ENCODE results near the gene HOXB7.

The HOXB7 gene

DNA sequence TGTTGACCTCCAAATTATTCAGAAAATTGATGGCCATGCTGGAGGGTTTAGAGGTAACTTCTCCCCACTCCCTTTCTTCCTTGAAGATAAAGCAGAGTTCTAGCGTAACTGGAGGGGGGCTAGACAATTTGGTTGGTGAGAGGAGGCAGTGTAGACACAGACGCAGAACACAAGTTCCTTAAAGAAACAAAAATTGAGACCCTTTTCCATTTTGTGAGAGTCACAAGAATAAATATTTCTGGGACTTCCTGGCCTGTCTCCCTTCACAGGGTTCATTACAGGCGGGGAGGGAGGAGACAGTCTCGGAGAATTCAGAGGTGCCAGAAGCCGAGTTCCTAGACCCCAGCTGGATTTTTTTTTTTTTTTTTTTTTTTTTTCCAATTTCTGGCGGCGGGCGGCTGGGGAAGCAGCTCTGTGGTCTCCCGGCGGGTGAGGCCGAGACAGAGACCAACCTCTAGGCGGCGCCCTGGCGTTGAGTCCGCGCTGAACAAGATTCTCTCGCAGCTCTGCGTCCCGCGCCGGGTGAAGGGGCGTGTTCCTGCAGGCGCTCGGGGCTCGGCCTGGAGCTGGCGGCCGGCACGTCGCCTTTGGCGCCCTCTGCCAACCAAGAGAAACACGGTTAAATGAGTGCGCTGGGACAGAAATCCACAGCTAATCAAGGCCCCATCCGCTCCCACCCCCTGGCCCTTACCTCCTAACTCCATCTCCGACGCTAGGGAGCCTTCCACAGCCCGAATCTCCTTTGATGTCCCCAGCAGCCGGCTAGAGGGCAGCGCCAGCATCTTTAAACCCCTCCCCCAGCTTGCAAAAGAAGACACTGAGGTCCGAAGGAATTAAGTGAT, 25.6 kb upstream of the HOXB7 start:
- no peak for DNase-seq (ENCODE audit: low read depth, low spot score)

DNA sequence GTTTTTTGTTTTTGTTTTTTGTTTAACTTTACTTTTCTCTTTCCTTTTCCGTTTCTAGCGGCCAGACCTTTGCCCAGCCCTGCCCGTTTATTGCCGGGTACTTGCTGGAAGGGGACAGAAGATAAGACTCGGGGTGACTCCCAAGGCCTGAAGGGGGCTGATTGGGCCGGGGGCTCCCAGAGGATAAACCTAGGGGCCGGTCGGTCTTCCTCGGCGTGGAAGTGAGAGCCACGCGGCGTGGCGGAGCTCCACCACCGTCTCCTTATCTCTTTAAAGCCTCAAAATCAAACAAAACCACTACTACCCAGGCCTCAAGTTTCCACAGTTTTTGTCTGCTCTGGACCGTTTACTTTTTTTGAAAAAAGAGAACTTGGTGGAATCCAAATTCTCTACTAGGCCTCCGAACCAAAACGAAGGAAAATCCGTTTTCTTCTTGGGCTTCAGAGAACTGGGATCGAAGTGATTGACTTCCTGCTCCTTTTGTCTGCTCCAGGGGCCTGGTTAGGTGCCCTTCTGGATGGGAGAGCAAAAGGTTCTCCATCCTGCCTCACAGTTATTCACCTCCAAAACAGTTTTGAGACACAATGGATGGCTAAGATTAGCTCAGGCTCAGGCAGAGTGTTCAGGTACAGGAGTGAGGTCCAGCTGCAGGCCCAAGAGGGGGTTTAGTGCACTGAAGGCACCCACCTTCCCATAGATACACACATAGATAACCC, 23.8 kb upstream of the HOXB7 start:
- DNase-seq (ENCODE audit: low read depth, low spot score), result no peak

DNA sequence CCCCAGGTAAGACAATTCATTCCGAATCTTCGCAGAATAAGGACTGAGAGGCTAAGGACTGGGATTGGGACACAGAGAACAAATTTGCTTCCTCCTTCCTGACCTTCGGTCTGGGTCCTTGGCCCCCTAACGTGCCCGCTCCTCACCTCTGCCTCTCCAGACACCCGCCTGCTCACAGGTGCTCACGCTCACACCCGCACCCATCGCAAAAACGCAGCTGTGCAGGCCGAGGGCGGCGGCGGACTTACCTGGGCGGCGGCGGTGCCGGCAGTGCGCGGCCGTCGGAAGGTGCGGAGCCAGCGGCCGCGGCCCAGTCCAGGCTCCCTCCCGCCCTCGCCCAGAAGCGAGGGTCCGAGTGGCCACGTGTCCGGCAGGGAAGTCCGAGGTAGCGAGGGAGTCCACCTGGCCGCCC, 22.5 kb upstream of the HOXB7 start:
- no peak for DNase-seq (ENCODE audit: low read depth, low spot score)

DNA sequence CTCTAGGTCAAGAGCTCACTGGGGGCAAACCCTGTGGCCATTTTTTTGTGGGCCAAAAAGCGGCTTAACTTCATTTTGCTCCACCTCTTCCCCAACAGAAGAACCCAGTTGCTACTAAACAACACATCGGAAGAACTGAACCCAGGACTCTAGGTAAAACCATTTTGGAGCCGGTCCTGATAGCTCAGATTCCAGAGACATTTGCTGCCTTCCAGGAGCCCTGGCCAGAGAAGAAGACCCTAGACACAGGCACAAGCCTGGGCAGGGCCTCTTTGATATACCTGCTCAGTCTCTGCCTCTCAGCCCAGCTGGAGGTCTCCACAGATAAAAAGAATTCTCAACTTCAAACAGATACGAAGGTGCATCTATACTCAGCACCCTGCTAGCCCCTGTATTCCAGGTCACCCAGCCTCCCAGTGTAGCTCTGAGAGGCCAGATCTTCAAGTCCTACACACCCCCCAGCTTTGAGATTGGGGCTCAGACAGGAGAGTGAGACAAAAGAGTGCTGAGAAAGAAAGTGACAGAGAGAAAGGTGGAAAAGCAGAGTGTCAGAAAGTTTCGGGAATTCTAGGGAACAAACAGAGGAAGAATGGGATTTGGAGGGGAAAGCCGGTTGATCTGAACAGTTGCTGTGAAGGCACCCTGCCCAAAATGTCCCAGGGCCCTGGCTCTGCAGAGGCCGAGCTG, 21.9 kb upstream of the HOXB7 start:
- DNase-seq (ENCODE audit: low read depth, low spot score), result no peak

DNA sequence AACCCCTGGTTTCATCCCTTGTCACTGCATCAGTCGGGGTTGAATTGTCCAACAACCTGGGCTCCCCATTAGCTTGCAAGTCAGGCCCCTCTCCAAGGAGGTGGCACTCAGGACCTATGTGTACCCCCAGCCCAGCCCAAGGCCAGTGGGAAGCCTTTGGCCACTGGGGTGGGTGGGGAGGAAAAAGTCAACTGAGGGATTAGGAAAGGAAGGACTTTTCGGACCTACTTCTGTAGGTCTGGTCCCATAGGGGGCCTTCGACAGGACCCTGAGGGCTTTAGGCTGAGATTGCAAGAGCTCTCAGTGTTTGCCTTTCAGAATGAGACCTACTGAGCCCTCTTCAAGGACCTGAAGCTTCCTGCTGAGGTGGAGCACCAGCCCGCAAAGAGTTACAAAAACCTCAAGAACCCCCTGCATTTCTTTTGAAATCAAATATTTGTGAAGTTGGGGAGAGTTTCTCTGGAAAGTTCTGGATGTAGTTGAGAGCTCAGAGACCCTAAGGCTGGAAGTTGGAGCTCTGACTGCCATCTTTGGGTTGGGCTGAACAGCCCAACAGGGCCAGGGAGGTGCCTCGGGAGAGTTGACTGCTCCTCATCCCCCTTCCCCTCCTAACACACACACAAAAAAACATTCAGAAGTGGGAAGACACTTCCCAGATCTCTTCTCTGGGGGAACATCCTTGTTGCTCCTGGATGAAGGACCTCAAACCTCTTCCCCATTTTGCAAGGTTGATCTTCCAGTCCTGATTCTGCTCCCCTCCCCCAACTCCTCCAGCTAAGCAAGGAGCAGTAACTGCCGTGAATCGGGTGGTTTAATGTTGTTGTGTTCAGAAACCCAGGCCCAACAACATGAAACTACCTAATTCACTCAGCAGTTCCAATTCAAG, 21.1 kb upstream of the HOXB7 start:
- no peak for DNase-seq (ENCODE audit: low read depth, low spot score)

DNA sequence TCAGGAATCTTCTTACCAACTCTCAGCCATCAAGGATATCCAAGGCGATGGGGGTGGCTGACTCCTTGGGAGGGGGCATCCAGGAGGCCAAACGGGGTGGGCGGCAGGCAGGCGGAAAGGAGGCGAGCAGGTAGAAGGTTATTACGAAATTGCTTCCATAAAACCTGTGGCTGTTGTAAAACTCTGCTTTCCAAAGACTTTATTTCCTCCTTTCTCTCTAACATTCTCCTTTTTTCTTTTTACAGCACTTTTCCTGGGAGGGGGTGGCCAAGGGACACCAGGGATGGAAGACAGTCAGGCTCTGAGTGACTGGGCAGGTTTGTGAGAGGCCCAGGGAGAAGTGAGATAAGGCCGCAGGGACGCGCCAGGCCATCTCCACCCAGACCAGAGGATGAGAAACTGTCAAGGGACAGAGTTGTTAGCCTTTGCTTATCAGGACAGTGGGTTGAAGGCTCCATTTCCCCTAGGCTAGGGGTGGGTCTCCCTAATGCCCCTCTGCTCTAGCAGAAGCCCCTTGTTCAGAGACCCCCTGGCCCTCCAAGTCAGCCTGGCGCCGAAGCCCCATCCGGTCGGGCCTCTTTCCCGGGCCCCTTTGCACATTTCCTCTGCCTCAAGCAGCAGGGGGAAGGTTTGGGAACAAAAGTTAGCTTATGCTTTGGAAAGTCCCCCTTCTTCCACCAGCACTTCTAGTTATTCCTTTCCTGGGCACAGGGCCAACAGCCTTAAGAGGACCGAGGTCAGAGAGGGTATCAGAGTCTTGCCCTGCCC, 20.3 kb upstream of the HOXB7 start:
- no peak for DNase-seq (ENCODE audit: low read depth, low spot score)

DNA sequence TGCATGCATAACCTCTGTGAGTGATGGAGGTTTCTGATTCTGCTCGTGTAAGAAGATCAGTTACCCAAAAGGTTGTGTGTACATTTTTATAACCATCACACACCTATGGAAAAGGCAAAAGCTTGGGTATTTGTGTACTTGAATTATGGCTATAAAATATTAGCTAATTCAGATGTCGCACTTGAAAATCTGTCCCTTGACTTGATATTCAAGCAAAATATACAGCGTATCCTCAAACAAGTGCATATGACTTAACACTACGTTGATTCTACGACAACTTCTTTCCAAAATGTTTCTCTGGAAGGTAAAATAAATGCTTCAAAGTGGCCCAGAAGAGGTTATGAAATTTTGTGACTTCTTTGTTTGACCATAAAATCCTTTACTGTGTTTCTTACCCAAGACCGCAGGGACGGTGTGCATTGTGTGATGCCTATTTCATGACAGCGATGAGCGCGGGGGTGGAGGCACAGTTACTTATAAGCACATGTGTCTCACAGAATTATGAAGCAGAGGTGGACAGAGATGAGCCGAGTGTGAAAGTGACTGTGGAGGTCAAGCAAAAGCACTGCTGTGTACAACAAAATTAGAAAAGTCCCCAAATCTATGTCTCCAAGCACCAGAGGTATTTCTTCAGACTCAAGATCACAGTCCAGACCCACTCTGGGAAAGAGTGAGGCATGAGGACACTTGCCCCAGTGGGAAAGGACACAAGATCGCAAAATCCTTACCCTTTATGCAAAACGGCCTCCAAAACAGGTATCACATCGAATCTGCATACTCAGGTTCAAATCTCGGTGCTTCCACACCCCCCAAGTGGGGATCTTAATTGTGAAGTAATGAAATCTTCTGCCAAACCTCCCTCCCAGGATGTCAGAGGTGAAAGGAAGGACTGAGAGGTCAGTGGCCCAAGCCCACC, 19.4 kb upstream of the HOXB7 start:
- no peak for DNase-seq (ENCODE audit: low read depth, low spot score)

DNA sequence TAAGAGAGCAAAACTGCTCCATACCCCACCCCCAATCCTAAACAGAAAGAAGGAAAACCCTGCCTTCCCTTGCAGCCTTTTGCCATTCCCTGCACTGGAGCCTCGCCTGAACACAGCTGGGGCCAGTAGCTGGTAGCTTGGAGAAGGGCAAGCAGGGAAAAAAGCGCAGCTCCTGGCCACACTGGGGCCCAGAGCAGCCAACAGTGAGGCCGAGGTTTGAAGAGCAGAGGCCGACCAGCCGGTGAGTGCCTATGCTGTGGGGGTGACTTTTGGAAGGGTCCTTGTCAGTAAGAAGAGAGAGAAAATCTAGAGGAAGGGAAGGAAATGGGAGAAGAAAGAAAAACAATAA, 18.6 kb upstream of the HOXB7 start:
- DNase-seq (ENCODE audit: low read depth, low spot score), result no peak

DNA sequence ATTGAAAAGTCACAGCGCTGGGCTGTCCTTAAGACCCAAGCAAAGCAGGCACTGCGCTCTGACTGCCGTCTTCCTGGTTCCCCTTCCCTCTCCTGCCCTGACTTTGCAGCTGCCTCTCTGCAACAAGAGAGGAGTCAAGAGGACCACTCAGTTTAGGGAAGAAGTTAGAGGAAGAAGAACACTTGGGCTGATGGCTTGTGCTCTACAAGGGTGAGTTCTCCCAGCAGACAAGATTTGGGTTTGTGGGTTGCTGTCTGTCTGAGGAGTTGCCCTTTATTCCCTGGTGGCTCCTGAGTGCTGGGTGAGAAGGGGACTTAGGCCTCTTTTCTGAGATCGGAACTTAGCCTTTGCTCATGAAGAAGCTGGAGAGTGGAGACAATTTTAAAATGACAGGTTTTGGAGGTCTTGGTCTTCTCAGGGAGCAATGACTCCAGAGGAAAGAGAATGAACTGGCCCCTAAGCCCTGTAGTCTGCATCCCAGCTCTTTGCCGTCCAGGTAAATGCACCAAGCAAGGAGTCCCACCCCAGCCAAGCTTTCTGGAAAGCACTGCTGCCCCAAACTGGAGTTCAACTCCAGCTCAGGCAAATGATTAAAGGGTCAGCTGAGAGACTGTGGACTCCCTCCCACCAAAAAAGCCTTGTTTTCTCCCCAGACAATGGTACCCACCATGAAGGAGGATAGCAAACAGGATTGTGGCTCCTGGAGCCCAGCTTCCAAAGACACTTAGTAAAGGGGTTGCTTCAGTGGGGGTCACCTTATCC, 18.0 kb upstream of the HOXB7 start:
- no peak for DNase-seq (ENCODE audit: low read depth, low spot score)

DNA sequence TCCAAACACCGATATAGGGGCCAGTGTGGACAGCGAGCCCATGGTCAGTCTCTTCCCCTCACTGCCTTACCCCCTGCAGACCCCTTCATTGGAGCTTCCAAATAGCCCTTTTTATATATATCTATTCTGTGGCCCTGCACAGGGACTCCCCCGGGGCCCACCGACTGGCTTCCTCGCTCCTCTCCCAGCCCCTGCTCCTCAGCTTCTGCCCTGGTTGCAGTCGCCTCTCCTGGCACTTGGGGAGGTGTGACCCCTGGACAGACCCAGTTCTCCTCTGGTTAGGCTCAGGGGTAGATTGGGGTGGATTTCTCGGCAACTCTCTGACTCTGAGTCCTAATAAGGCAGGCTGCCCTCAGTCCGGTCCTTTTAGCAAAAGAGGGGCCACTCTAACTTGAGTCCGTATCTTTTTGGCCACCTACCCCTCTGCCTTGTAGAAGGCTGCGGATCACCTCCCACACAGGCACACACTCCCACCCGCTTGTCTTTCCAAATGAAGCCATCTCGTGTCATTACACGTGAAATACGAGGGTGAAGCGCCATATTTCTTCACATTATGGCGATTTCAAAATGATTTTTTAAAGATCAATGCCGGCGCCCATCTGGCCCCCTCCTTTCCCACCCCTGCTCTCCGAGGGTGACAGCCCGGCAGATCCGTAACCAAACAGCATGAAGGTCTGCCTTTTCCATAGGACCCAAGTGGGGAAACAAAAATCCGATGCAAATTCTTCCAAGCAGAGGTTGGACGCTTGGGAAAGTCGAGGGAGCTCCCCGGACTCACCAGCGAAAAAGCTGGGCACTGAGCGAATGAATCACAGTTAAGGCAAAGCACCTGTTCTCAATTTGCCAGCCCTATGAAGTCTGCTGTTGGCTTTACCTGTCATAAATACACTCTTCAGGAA, 17.1 kb upstream of the HOXB7 start:
- DNase-seq (ENCODE audit: low read depth, low spot score), result no peak

DNA sequence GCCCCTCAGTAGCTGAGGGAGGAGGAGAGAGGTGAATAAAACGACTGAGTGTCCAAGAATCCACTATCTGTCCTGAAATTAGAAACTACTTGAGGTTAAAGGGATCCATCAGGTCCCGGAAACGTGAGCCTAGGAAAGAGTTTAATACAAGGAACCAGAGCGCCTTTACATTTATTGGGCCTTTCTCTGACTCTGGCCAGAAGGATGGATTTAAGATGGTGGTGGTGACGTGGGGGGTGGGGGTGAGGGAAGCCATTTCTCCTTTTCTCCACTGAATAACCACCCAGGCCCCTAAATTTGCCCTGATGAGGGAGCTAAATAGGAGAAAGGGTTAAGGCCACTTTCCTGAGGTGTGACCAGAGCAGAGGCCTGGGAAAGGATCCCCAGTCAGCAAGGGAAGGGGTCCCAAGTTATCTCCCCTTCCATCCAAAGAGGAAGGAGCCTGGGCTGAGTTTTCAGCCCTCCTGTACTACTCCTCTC, 16.3 kb upstream of the HOXB7 start:
- no peak for DNase-seq (ENCODE audit: low read depth, low spot score)

DNA sequence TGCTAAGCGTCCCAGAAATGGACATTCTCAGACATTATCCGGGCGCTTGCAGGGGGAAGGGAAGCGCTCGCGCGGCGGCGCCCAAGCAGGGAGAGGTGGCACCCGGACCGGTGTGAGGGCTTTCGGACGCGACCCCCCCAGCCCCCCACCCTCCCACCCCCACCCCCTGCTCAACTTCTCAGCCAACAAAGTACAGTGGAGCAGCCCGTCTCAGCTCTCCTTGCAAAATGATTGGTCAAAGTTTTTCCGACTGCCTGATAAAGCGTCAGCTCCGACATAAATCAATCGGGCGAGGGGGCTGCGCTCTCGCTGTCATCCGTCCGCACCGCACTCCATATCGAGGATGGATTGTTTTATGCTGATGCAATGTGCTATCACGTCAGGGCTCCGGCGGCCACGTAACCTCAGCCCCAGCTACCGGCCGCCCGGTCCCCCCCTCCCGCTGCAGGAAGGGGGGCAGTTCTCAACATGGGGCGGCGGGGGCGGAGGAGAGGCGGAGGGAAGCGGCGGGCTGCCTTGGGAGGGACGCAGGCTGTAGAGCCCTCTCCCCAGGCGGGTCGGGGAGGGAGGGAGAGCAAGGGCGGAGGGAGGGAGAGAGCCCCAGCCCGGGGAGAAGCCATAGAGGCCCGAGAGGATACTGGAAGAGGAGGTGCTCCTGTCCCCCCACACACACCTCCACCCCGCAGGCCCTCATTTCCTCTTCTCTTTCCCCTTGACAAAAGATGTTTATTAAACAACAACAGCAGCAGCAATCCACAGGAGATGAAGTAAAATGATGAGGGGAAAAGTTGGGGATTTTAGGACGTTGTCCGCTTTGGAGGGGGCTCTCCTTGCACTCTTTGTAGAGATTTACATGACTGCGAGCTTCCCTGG, 15.7 kb upstream of the HOXB7 start, which contains the start of gene HOXB9:
Gene HOXB9, minus strand, starts transcription at position 114 of the 873 bp plus-strand sequence. Its CDS starts 89 bp downstream, at position 25.
- no peak for DNase-seq (ENCODE audit: low read depth, low spot score)

DNA sequence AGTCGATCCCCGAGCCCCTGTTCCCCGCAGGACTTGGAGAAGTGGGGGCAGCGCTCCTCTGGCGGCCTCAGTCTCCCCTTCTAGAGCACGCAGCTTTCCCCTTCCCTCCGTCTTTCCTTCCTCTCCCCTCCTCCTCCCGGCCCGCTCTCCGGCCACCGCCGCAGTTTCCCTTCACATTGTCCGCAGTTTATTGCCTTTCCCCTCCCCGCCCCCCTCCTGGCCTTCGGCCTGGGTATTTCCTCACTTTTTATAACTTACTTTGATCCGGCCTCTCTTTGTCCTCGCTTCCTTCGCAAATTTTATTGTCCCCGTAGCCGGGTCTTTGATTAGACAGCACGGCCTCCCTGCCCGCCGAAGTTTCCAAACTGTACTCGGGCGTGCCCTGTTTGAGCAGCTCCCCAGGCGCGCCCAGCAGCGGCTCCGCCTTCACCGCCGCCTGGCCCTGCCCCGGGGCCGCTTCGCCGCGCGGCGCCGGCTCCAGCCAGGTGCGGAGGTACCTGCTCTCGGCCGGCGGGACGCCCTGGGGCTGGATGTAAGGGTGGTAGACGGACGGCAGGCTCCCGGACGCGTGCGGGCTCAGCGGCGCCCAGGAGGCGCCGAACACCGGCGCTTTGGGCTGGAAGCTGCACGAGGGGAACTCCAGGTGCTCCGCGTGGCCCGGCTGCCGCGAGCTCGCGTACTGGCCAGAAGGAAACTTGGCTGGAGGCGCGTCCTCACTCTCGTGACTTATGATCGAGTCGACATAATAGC, 14.9 kb upstream of the HOXB7 start:
- DNase-seq (ENCODE audit: low read depth, low spot score), result no peak

DNA sequence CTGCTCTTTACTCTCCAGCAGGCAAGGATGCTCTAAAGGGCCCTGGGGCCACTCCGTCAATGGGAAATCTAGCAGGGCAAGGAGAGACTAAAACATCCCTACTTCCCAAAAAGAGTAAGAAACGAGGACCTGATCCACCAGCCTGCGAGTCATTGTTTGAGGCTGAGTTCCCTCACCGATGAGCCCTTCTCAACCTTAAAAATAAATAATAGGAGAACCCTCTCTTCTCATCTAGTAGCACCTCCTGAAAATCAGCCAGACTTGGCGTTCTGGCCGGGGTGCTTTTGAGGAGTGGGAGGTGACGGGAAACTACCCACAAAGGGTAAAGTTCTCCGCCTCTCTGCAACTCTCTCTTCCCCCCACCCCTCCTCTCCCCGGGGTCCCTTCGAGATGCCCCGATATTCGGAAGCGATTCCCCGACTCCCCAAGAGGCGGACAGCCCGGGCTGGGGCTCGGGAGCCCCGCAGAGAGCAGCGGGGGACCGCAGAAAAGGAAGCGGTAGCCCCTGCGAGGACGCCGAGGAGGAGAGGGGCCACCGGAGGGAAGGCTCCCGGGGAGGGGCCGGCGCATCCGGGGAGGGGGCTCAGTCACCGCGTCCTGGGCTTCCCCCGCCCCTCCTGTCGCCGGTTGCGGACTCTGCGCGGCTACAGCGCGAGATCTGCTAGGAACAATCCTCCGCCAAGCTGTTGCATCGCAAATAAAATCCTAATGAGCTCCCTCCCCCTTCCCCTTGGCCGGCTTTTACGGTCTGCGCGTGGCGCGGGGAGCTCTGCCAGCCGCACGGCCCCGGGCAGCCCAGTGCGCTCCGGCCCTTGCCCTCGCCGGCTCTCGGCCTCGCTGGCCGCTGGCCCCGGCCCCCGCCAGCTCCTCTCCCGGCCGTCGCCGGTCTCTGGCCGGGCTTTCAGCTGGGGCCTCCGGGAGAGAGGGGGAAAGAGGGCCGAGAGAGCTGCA, 14.0 kb upstream of the HOXB7 start:
- DNase-seq (ENCODE audit: low read depth, low spot score), result no peak

DNA sequence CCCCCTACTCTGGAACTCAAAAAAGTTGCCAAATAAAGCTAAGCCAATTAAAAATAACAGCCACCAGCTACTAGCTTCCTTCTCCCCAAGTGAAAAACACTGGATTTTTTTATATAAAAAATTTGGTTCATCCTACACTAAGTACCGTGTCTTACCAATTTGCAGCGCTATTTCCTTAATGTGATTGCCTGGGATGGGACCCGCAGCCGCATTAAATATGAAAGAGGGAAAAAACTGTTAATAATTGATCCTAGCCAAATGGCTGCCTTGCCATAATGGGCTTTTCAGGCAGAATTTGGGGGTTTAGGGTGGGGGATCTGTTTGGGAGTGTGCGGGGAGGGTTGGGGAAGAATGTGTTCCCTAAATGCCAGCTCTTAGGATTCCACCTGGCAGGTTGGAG, 13.3 kb upstream of the HOXB7 start:
- DNase-seq (ENCODE audit: low read depth, low spot score), result no peak

Data from brain pericyte (primary cell).